ENCODE results near the gene NCSTN.

NCSTN gene

GRCh38 chr1:160342953-160343869, at the start of gene NCSTN, which contains the start of gene COPA:
Gene NCSTN (plus strand): TSS chr1:160343383. CDS start chr1:160343397, 14 bp downstream.
Gene COPA (minus strand): TSS chr1:160343250. CDS start chr1:160343170, 80 bp downstream.
- DNase-seq (ENCODE audit: low read depth) = peak; percentile 90

- no peak for DNase-seq (ENCODE audit: low read depth)
These were observed 47.1 kb upstream of the NCSTN start for GRCh38 chr1:160296036-160296435.

- no peak for DNase-seq (ENCODE audit: low read depth)
These were observed 43.0 kb upstream of the NCSTN start for GRCh38 chr1:160300173-160300572.

- no peak for DNase-seq (ENCODE audit: low read depth)
These were observed 35.9 kb upstream of the NCSTN start for GRCh38 chr1:160307118-160307791.

GRCh38 chr1:160308451-160309184, 34.6 kb upstream of the NCSTN start:
- DNase-seq (ENCODE audit: low read depth) = no peak

- DNase-seq (ENCODE audit: low read depth) = no peak
These were observed 34.0 kb upstream of the NCSTN start for GRCh38 chr1:160309185-160309557.

- no peak for DNase-seq (ENCODE audit: low read depth)
These were observed 33.6 kb upstream of the NCSTN start for GRCh38 chr1:160309571-160309970.

GRCh38 chr1:160315359-160315758, 27.8 kb upstream of the NCSTN start:
- no peak for DNase-seq (ENCODE audit: low read depth)

GRCh38 chr1:160322831-160323230, 20.4 kb upstream of the NCSTN start:
- no peak for DNase-seq (ENCODE audit: low read depth)

GRCh38 chr1:160325252-160325651, 17.9 kb upstream of the NCSTN start:
- no peak for DNase-seq (ENCODE audit: low read depth)

- DNase-seq (ENCODE audit: low read depth) = no peak
These were observed 16.8 kb upstream of the NCSTN start for GRCh38 chr1:160326418-160326817.

GRCh38 chr1:160328184-160328583, 15.0 kb upstream of the NCSTN start:
- DNase-seq (ENCODE audit: low read depth) = no peak

- no peak for DNase-seq (ENCODE audit: low read depth)
These were observed 13.1 kb upstream of the NCSTN start for GRCh38 chr1:160330119-160330518.

GRCh38 chr1:160332516-160332915, 10.7 kb upstream of the NCSTN start:
- DNase-seq (ENCODE audit: low read depth) = no peak

- DNase-seq (ENCODE audit: low read depth) = no peak
These were observed 4.6 kb upstream of the NCSTN start for GRCh38 chr1:160338580-160338979.

- DNase-seq (ENCODE audit: low read depth) = no peak
These were observed 3.0 kb upstream of the NCSTN start for GRCh38 chr1:160340146-160340545.

GRCh38 chr1:160340866-160341265, 2.3 kb upstream of the NCSTN start:
- no peak for DNase-seq (ENCODE audit: low read depth)

- no peak for DNase-seq (ENCODE audit: low read depth)
These were observed 657 bp upstream of the NCSTN start for GRCh38 chr1:160342526-160342925.

- DNase-seq (ENCODE audit: low read depth) = no peak
These were observed 1.1 kb downstream of the NCSTN start for GRCh38 chr1:160344241-160344640.

- no peak for DNase-seq (ENCODE audit: low read depth)
These were observed 1.8 kb downstream of the NCSTN start for GRCh38 chr1:160344936-160345335.

GRCh38 chr1:160346463-160346862, 3.3 kb downstream of the NCSTN start:
- no peak for DNase-seq (ENCODE audit: low read depth)

GRCh38 chr1:160346958-160347357, 3.8 kb downstream of the NCSTN start:
- DNase-seq (ENCODE audit: low read depth) = no peak

GRCh38 chr1:160351629-160352028, 8.4 kb downstream of the NCSTN start:
- DNase-seq (ENCODE audit: low read depth) = no peak

All from CMK (cell line).